SU-DHL-6 (cell line): ENCODE results near the gene ARMH4.

Source experiments
- H2AFZ ChIP-seq: fragments of 200-600 bp; sonication (generic); 2 replicates; pipeline ENCODE4 v1.6.1; 2014; ENCODE audit warnings: low read depth, mild to moderate bottlenecking, moderate library complexity, mixed read lengths, antibody characterized with exemption, low read length; ENCODE audit not compliant: severe bottlenecking
- H3F3A ChIP-seq: fragments of 200-600 bp; shearing (Covaris generic); 2 replicates; pipeline ENCODE4 v1.6.0; 2016; ENCODE audit warnings: antibody characterized with exemption, mild to moderate bottlenecking; ENCODE audit not compliant: insufficient read depth
- H3K27ac ChIP-seq: fragments of 200-600 bp; sonication (generic); 2 replicates; pipeline ENCODE4 v1.5.1; 2016; ENCODE audit warnings: low read depth, mild to moderate bottlenecking, low read length, moderate library complexity, mixed read lengths
- H3K27me3 ChIP-seq: fragments of 200-600 bp; sonication (generic), shearing (Covaris generic); 2 replicates; pipeline ENCODE4 v1.6.0; 2014; ENCODE audit warnings: mild to moderate bottlenecking, low read length
- H3K36me3 ChIP-seq: fragments of 200-600 bp; sonication (generic); 2 replicates; pipeline ENCODE4 v1.6.1; 2014; ENCODE audit warnings: mild to moderate bottlenecking, low read length, mixed read lengths
- H3K4me2 ChIP-seq: fragments of 300-600, 200-600 bp; shearing (Covaris generic), sonication (generic); 2 replicates; pipeline ENCODE4 v1.6.0; 2014; ENCODE audit warnings: low read length, low read depth, mild to moderate bottlenecking; ENCODE audit not compliant: poor library complexity, severe bottlenecking
- H3K4me3 ChIP-seq: fragments of 200-600 bp; sonication (generic); 2 replicates; pipeline ENCODE4 v1.5.1; 2014; ENCODE audit warnings: antibody characterized with exemption, low read length, mild to moderate bottlenecking, mixed read lengths; ENCODE audit not compliant: insufficient read depth, poor library complexity, severe bottlenecking
- H3K79me2 ChIP-seq: fragments of 200-600 bp; sonication (generic); 2 replicates; pipeline ENCODE4 v1.6.1; 2014; ENCODE audit warnings: mild to moderate bottlenecking, low read length, moderate library complexity; ENCODE audit not compliant: insufficient read depth
- H3K9ac ChIP-seq: fragments of 200-600 bp; sonication (generic); 2 replicates; pipeline ENCODE4 v1.7.0; 2014; ENCODE audit warnings: mild to moderate bottlenecking, low read length
- H3K9me2 ChIP-seq: fragments of 200-600 bp; sonication (generic); replicated peaks from 2 replicates; pipeline ENCODE4 v1.6.1; 2014; ENCODE audit warnings: low read length; ENCODE audit not compliant: insufficient read depth
- H3K9me3 ChIP-seq: fragments of 200-600 bp; sonication (generic); 2 replicates; pipeline ENCODE4 v1.6.1; 2014; ENCODE audit warnings: low read length, mixed read lengths; ENCODE audit not compliant: insufficient read depth
- H4K20me1 ChIP-seq: fragments of 200-600 bp; sonication (generic); 2 replicates; pipeline ENCODE4 v1.6.1; 2014; ENCODE audit warnings: low read depth, mild to moderate bottlenecking, antibody characterized with exemption, low read length, moderate library complexity, mixed read lengths
- EZH2phosphoT487 ChIP-seq: fragments of 200-600 bp; sonication (generic), shearing (Covaris generic); conservative IDR thresholded peaks from 2 replicates; pipeline ENCODE4 v1.6.1; 2018; ENCODE audit warnings: mild to moderate bottlenecking, antibody characterized with exemption, low read length, moderate library complexity, mixed read lengths
- TF ChIP-seq, protein P1 (sequence below): fragments of 200-600 bp; sonication (generic); IDR thresholded peaks from one replicate; pipeline ENCODE4 v1.5.1; 2017; ENCODE audit warnings: antibody characterized with exemption, mild to moderate bottlenecking, low read length, moderate library complexity; ENCODE audit not compliant: insufficient read depth, poor library complexity, severe bottlenecking

Gene ARMH4

DNA sequence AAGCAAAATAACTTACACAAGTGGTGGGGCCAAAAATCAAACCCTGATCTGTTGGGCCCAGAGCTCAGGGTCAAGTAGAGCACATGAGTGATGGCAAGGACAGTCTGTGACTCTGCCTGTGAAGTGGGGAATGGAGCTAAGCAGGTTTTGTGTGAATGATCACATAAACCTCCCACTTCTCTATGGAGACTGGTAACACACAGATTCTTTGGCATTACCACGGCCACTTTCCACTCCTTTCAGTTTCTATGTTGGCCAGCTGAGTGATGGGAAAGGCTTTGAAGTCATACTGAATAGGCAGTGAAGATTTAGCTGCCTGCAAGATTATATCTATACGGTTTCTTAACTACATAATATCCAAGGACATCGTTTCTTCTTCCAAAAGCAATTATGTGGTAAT is 97.9 kb downstream of the ARMH4 start:
- H3K27me3 ChIP-seq: no peaks in the 10 kb centered on the region
- H3K4me3 ChIP-seq: no peak overlapping the region
- H3F3A ChIP-seq: no peaks in the 10 kb centered on the region
- no peak for TF ChIP-seq EZH2phosphoT487
- TF ChIP-seq, protein P1, sequence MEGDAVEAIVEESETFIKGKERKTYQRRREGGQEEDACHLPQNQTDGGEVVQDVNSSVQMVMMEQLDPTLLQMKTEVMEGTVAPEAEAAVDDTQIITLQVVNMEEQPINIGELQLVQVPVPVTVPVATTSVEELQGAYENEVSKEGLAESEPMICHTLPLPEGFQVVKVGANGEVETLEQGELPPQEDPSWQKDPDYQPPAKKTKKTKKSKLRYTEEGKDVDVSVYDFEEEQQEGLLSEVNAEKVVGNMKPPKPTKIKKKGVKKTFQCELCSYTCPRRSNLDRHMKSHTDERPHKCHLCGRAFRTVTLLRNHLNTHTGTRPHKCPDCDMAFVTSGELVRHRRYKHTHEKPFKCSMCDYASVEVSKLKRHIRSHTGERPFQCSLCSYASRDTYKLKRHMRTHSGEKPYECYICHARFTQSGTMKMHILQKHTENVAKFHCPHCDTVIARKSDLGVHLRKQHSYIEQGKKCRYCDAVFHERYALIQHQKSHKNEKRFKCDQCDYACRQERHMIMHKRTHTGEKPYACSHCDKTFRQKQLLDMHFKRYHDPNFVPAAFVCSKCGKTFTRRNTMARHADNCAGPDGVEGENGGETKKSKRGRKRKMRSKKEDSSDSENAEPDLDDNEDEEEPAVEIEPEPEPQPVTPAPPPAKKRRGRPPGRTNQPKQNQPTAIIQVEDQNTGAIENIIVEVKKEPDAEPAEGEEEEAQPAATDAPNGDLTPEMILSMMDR: no peak
- no peaks in the 10 kb centered on the region for H4K20me1 ChIP-seq
- H3K9me3 ChIP-seq: no peaks in the 10 kb centered on the region
- no peaks in the 10 kb centered on the region for H3K36me3 ChIP-seq
- H3K9me2 ChIP-seq: no peaks in the 10 kb centered on the region
- H3K79me2 ChIP-seq: no peaks in the 10 kb centered on the region
- H3K27ac ChIP-seq: no peak overlapping the region
- no peak overlapping the region for H3K9ac ChIP-seq
- no peak overlapping the region for H2AFZ ChIP-seq
- no peak overlapping the region for H3K4me2 ChIP-seq

- Histone ChIP-seq H3K27ac (no peak overlapping the region), H3K4me2 (no peak overlapping the region), H3K27me3 (no peaks in the 10 kb centered on the region), H3K9me3 (no peaks in the 10 kb centered on the region), H3K4me3 (no peak overlapping the region), H3F3A (no peaks in the 10 kb centered on the region), H3K9me2 (no peaks in the 10 kb centered on the region), H3K36me3 (no peaks in the 10 kb centered on the region), H2AFZ (no peak overlapping the region), H3K9ac (no peak overlapping the region), H4K20me1 (no peaks in the 10 kb centered on the region), H3K79me2 (no peaks in the 10 kb centered on the region)
- TF ChIP-seq, protein P1: no peak
- TF ChIP-seq EZH2phosphoT487: no peak
These were observed 103.8 kb downstream of the ARMH4 start for GRCh38 chr14:58048219-58048618.

DNA sequence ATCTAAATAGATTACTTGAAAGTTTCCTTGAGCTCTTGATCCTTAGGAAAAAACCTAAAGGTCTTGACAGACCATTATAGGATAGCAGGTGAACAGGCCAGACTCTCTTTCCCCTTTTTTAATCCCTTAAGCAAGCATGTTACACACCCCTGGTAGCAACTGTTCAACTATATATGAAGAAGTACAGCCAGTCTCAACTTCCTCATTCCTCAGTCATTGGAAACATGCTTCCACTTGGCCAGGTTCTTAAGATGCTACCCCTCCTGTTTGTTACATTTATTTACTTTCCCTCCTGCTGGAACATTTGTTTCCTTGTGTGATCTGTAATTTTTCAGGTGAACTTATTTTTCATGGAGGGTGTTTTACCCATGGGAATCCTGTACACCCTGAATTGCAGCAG is 124.1 kb downstream of the ARMH4 start:
- no peak overlapping the region for H3K4me2 ChIP-seq
- no peak overlapping the region for H3K9ac ChIP-seq
- no peaks in the 10 kb centered on the region for H3K36me3 ChIP-seq
- H3K79me2 ChIP-seq: no peaks in the 10 kb centered on the region
- no peak overlapping the region for H3K4me3 ChIP-seq
- no peaks in the 10 kb centered on the region for H4K20me1 ChIP-seq
- H3F3A ChIP-seq: no peaks in the 10 kb centered on the region
- no peak overlapping the region for H3K27ac ChIP-seq
- no peaks in the 10 kb centered on the region for H3K9me2 ChIP-seq
- no peaks in the 10 kb centered on the region for H3K27me3 ChIP-seq
- H3K9me3 ChIP-seq: no peaks in the 10 kb centered on the region
- no peak overlapping the region for H2AFZ ChIP-seq
- TF ChIP-seq EZH2phosphoT487: no peak
- TF ChIP-seq, protein P1: no peak

DNA sequence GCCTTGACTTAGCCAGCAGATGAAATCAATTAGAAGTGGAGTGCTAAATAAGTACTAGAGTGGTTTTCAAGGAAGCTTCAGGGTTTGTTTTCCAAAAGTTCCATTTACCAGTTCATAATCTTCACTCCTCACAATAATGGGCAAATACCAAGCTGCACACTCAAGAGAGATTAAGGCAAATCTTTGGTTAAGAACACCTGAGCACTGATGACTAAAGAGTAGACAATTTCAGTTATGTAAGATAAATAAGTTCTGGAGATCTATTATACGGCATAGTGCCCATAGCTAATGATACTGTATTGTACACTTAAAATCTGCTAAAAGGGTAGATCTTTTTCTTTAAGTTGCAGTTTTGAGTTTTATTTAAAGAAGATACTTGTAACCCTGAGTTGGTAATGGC is 125.0 kb downstream of the ARMH4 start:
- no peak overlapping the region for H3K9ac ChIP-seq
- no peaks in the 10 kb centered on the region for H3K27me3 ChIP-seq
- H3K4me2 ChIP-seq: no peak overlapping the region
- H3K79me2 ChIP-seq: no peaks in the 10 kb centered on the region
- H2AFZ ChIP-seq: no peak overlapping the region
- no peaks in the 10 kb centered on the region for H3F3A ChIP-seq
- no peaks in the 10 kb centered on the region for H3K9me2 ChIP-seq
- H3K27ac ChIP-seq: no peak overlapping the region
- no peaks in the 10 kb centered on the region for H4K20me1 ChIP-seq
- H3K4me3 ChIP-seq: no peak overlapping the region
- H3K36me3 ChIP-seq: no peaks in the 10 kb centered on the region
- TF ChIP-seq EZH2phosphoT487: no peak
- TF ChIP-seq, protein P1: no peak
- H3K9me3 ChIP-seq: no peaks in the 10 kb centered on the region
